A549 (cell line): ENCODE data around the gene ZDHHC19. TPM values are rescaled to one million over a fixed set of nuclear protein-coding genes. Genes with fewer than 3 reads are reported as not detected.

Source experiments
- ATAC-seq, 2 experiments: fragments of 200-7000 bp in 1 of 2; fragments of >200 bp in 1 of 2; cut with Nextera tagmentation in 1 of 2; cut with Tn5 transposase in 1 of 2; 3 replicates each; pipeline versions ENCODE4 v1.8.0 to v1.9.1; 2018 to 2020; ENCODE audit warnings: mild to moderate bottlenecking in 1 of 2, moderate library complexity in 1 of 2
- CTCF ChIA-PET: fragments of 300-600 bp; sonication (Branson Sonifier 250); formaldehyde crosslinking; extraction: SDS; loops from one replicate; lab custom pipeline; 2021; ENCODE audit warnings: antibody characterized with exemption, inconsistent platforms; lab: Yijun Ruan, JAX
- POLR2A ChIA-PET: fragments of 350-600 bp; formaldehyde crosslinking; extraction: SDS; loops from one replicate; lab custom pipeline; 2021; ENCODE audit warnings: antibody characterized with exemption, inconsistent platforms; lab: Yijun Ruan, JAX
- DNase-seq, 2 experiments: peaks; one replicate each; pipeline versions ENCODE4 v3.0.0 to v3.0.0-alpha.2; 2011 to 2016; ENCODE audit warnings: low read depth in 1 of 2, low spot score in 1 of 2
- FAIRE-seq: peaks from 2 replicates; lab custom pipeline; 2011; peaks lifted over from hg19 to GRCh38; lab: Jason Lieb, UNC
- H3K27ac ChIP-seq, 2 experiments: fragments of >200 bp; sonication (Bioruptor Twin); formaldehyde crosslinking; 3 replicates each; pipeline ENCODE4 v1.5.1; 2016 to 2017
- H3K4me1 ChIP-seq: fragments of >200 bp; sonication (Bioruptor Twin); formaldehyde crosslinking; 3 replicates; pipeline ENCODE4 v1.6.1; 2016
- H3K4me2 ChIP-seq: fragments of >200 bp; sonication (Bioruptor Twin); formaldehyde crosslinking; 3 replicates; pipeline ENCODE4 v1.6.1; 2016
- H3K4me3 ChIP-seq: fragments of >200 bp; sonication (Bioruptor Twin); formaldehyde crosslinking; 3 replicates; pipeline ENCODE4 v1.5.1; 2016
- H3K9me3 ChIP-seq: fragments of >200 bp; sonication (Bioruptor Twin); formaldehyde crosslinking; 3 replicates; pipeline ENCODE4 v1.6.1; 2016
- BHLHE40 ChIP-seq: IDR thresholded peaks from 2 replicates; pipeline ENCODE4 v1.6.1; 2012; ENCODE audit warnings: low read depth, low read length, inconsistent platforms
- CHD4 ChIP-seq: fragments of 200-600 bp; sonication (generic); IDR thresholded peaks from 2 replicates; pipeline ENCODE4 v1.6.1; 2016; ENCODE audit warnings: antibody characterized with exemption, mild to moderate bottlenecking, borderline replicate concordance
- CTCF ChIP-seq: fragments of >200 bp; sonication (Bioruptor Twin); formaldehyde crosslinking; IDR thresholded peaks from 3 replicates; pipeline ENCODE4 v1.5.1; 2016
- EHMT2 ChIP-seq: fragments of 200-600 bp; sonication (generic); IDR thresholded peaks from 2 replicates; pipeline ENCODE4 v1.6.1; 2016; ENCODE audit warnings: antibody characterized with exemption, low read depth, mild to moderate bottlenecking, moderate library complexity
- EP300 ChIP-seq, 2 experiments: fragments of >200 bp; sonication (Bioruptor Twin); formaldehyde crosslinking; IDR thresholded peaks; 2 replicates in 1 of 2; 3 replicates in 1 of 2; pipeline ENCODE4 v1.6.1; 2016 to 2017
- ESRRA ChIP-seq: fragments of 150-350 bp; IDR thresholded peaks from 2 replicates; pipeline ENCODE4 v1.6.1; 2014; ENCODE audit warnings: mild to moderate bottlenecking, low read length, borderline replicate concordance
- FOXS1 ChIP-seq: fragments of 250-450 bp; sonication (Bioruptor Pico); IDR thresholded peaks from 2 replicates; pipeline ENCODE4 v1.5.0; 2020; ENCODE audit warnings: mild to moderate bottlenecking, moderate library complexity
- GATA3 ChIP-seq: IDR thresholded peaks from 2 replicates; pipeline ENCODE4 v1.6.1; 2012; ENCODE audit warnings: borderline replicate concordance
- HOXA7 ChIP-seq: fragments of 250-450 bp; sonication (Bioruptor Pico); IDR thresholded peaks from 2 replicates; pipeline ENCODE4 v1.5.0; 2020; ENCODE audit warnings: mild to moderate bottlenecking, moderate library complexity
- HOXB13 ChIP-seq: fragments of 250-450 bp; sonication (Bioruptor Pico); IDR thresholded peaks from 2 replicates; pipeline ENCODE4 v1.5.0; 2020; ENCODE audit warnings: low read depth, mild to moderate bottlenecking, moderate library complexity
- KDM5A ChIP-seq: fragments of 200-600 bp; sonication (generic); IDR thresholded peaks from 2 replicates; pipeline ENCODE4 v1.6.1; 2016; ENCODE audit warnings: antibody characterized with exemption, mild to moderate bottlenecking
- MAFK ChIP-seq: fragments of 450-650 bp; IDR thresholded peaks from 2 replicates; pipeline ENCODE4 v1.6.1; 2014; ENCODE audit not compliant: partially characterized antibody
- NR3C1 ChIP-seq: fragments of >200 bp; sonication (Bioruptor Twin); formaldehyde crosslinking; IDR thresholded peaks from 3 replicates; pipeline ENCODE4 v1.6.1; 2017
- RAD21 ChIP-seq, 2 experiments: fragments of >200 bp in 1 of 2; sonication (Bioruptor Twin) in 1 of 2; formaldehyde crosslinking in 1 of 2; IDR thresholded peaks in 1 of 2; conservative IDR thresholded peaks in 1 of 2; 2 replicates in 1 of 2; 3 replicates in 1 of 2; pipeline ENCODE4 v1.6.1; 2012 to 2018; ENCODE audit warnings: inconsistent platforms in 1 of 2
- RARB ChIP-seq: fragments of 250-450 bp; sonication (Bioruptor Pico); IDR thresholded peaks from 2 replicates; pipeline ENCODE4 v1.8.0; 2021; ENCODE audit warnings: mild to moderate bottlenecking, moderate library complexity
- SREBF2 ChIP-seq: fragments of 450-650 bp; IDR thresholded peaks from 2 replicates; pipeline ENCODE4 v1.6.1; 2014; ENCODE audit warnings: mild to moderate bottlenecking, moderate library complexity
- ZSCAN20 ChIP-seq: fragments of 250-450 bp; sonication (Bioruptor Pico); IDR thresholded peaks from 2 replicates; pipeline ENCODE4 v1.8.0; 2022; ENCODE audit warnings: mild to moderate bottlenecking, moderate library complexity
- WGBS: methylation state at CpG from one replicate; pipeline ENCODE4 v1.1.6; 2017; ENCODE audit errors: missing lambda C conversion rate; 5-methylcytosine and 5-hydroxymethylcytosine counted together
- polyA plus RNA-seq, 4 experiments: library from polyadenylated mRNA; depleted of rRNA in 3 of 4; stranded (reverse); fragments of >200 nt; fragmentation: RNase III in 1 of 4; extraction: RNeasy Plus Mini Kit Qiagen cat#74134 plus additional on column Dnase treatment in 1 of 4; gene quantifications; 2 replicates in 3 of 4; 3 replicates in 1 of 4; pipeline ENCODE4 v1.2.3, GENCODE V29; 2011 to 2017
- TF ChIP-seq, protein P1 (sequence below): fragments of 150-350 bp; IDR thresholded peaks from 2 replicates; pipeline ENCODE4 v1.6.1; 2014; ENCODE audit warnings: low read depth, mild to moderate bottlenecking, low read length
- TF ChIP-seq, protein P2 (sequence below): fragments of 200-600 bp; sonication (generic); IDR thresholded peaks from 2 replicates; pipeline ENCODE4 v1.6.1; 2016; ENCODE audit warnings: antibody characterized with exemption, mild to moderate bottlenecking, moderate library complexity
- TF ChIP-seq, protein P3 (sequence below): IDR thresholded peaks from 2 replicates; pipeline ENCODE4 v1.6.1; 2012; ENCODE audit warnings: low read depth, borderline replicate concordance
- TF ChIP-seq, protein P4 (sequence below): fragments of >200 bp; sonication (Bioruptor Twin); formaldehyde crosslinking; IDR thresholded peaks from 3 replicates; pipeline ENCODE4 v1.6.1; 2016

ZDHHC19 gene
- polyA plus RNA-seq, 2 of the 4 experiments (the other 2 are of a cell fraction), result 0.15 TPM; not detected in 1

- TF ChIP-seq, protein P1, sequence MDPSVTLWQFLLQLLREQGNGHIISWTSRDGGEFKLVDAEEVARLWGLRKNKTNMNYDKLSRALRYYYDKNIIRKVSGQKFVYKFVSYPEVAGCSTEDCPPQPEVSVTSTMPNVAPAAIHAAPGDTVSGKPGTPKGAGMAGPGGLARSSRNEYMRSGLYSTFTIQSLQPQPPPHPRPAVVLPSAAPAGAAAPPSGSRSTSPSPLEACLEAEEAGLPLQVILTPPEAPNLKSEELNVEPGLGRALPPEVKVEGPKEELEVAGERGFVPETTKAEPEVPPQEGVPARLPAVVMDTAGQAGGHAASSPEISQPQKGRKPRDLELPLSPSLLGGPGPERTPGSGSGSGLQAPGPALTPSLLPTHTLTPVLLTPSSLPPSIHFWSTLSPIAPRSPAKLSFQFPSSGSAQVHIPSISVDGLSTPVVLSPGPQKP, result no peak
- TF ChIP-seq, protein P2, sequence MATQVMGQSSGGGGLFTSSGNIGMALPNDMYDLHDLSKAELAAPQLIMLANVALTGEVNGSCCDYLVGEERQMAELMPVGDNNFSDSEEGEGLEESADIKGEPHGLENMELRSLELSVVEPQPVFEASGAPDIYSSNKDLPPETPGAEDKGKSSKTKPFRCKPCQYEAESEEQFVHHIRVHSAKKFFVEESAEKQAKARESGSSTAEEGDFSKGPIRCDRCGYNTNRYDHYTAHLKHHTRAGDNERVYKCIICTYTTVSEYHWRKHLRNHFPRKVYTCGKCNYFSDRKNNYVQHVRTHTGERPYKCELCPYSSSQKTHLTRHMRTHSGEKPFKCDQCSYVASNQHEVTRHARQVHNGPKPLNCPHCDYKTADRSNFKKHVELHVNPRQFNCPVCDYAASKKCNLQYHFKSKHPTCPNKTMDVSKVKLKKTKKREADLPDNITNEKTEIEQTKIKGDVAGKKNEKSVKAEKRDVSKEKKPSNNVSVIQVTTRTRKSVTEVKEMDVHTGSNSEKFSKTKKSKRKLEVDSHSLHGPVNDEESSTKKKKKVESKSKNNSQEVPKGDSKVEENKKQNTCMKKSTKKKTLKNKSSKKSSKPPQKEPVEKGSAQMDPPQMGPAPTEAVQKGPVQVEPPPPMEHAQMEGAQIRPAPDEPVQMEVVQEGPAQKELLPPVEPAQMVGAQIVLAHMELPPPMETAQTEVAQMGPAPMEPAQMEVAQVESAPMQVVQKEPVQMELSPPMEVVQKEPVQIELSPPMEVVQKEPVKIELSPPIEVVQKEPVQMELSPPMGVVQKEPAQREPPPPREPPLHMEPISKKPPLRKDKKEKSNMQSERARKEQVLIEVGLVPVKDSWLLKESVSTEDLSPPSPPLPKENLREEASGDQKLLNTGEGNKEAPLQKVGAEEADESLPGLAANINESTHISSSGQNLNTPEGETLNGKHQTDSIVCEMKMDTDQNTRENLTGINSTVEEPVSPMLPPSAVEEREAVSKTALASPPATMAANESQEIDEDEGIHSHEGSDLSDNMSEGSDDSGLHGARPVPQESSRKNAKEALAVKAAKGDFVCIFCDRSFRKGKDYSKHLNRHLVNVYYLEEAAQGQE, result no peak
- TF ChIP-seq BHLHE40, result no peak
These were observed 18.0 kb downstream of the ZDHHC19 start (continued) for GRCh38 chr3:196193133-196193735.

DNA sequence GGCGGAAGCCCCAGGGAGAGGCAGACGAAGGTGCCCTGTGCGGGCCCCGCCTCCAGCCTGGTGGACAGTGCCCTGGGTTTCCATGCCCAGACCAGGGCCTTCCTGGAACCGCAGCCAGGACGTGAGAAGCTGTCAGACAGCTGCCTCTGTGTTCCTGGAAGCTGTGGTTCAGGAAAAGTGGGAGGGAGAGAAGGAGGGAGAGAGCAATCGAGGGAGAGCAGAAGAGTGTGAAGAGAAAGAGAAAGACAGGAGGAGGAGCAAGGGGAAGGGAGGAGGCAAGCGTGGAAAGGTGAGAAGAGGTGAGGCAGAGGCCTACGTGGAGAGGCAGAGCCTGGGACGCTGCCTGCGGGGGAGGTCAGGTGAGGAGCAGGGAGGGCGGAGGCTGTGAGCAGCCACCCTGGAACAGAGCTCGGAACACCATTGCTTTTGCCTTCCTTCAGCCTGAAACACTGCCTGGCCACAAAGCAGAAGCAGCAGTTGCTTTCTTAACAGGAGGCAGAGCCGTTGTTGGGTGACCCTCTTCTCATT lies 18.6 kb downstream of the ZDHHC19 start:
- H3K4me3 ChIP-seq, result no peak overlapping the region
- DNase-seq (no peak), FAIRE-seq (no peak), ATAC-seq (no peak)
- WGBS, result 82% methylated on average over 10 of the region's 14 CpGs
- CTCF ChIA-PET, result interaction anchor here (1.8 kb wide), 1 partner anchor 171 kb away, joined by 6 read pairs; no protein-coding TSS in a partner anchor
- no peak for TF ChIP-seq ESRRA
- TF ChIP-seq RARB, result no peak
- no peak for TF ChIP-seq HOXA7
- TF ChIP-seq EP300 (IDR thresholded peaks at IDR 0.05), result no peak
- TF ChIP-seq CHD4, result no peak
- no peak for TF ChIP-seq NR3C1
- TF ChIP-seq RAD21 (conservative IDR thresholded peaks at IDR 0.05 in 1 of 2, IDR thresholded peaks at IDR 0.05 in 1 of 2), result no peak
- TF ChIP-seq FOXS1, result no peak
- no peak for TF ChIP-seq MAFK
- TF ChIP-seq, protein P3, sequence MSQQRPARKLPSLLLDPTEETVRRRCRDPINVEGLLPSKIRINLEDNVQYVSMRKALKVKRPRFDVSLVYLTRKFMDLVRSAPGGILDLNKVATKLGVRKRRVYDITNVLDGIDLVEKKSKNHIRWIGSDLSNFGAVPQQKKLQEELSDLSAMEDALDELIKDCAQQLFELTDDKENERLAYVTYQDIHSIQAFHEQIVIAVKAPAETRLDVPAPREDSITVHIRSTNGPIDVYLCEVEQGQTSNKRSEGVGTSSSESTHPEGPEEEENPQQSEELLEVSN, result no peak
- no peak for TF ChIP-seq KDM5A
- TF ChIP-seq GATA3, result no peak
- no peaks in the 10 kb centered on the region for H3K4me1 ChIP-seq
- POLR2A ChIA-PET, result no interaction called here
- H3K27ac ChIP-seq, result no peak overlapping the region
- no peaks in the 10 kb centered on the region for H3K9me3 ChIP-seq
- no peak overlapping the region for H3K4me2 ChIP-seq

- H3K27ac ChIP-seq, result no peak overlapping the region
- H3K4me3 ChIP-seq, result no peak overlapping the region
- no peak overlapping the region for H3K4me2 ChIP-seq
- no peaks in the 10 kb centered on the region for H3K4me1 ChIP-seq
- H3K9me3 ChIP-seq, result no peaks in the 10 kb centered on the region
- FAIRE-seq, result no peak
- CTCF ChIA-PET, result interaction anchor here (1.8 kb wide), 1 partner anchor 170 kb away, joined by 6 read pairs; no protein-coding TSS in a partner anchor
- WGBS, result 83% methylated on average over 11 of the region's 11 CpGs
- ATAC-seq, result no peak
- no peak for DNase-seq
- POLR2A ChIA-PET, result no interaction called here
- TF ChIP-seq KDM5A (no peak), RAD21 (conservative IDR thresholded peaks at IDR 0.05 in 1 of 2, IDR thresholded peaks at IDR 0.05 in 1 of 2) (no peak), EHMT2 (no peak), HOXB13 (no peak), EP300 (IDR thresholded peaks at IDR 0.05) (no peak), SREBF2 (no peak), CTCF (no peak), ZSCAN20 (CRISPR knock-in tag) (no peak), GATA3 (no peak), HOXA7 (no peak)
- TF ChIP-seq, protein P2, result no peak
- TF ChIP-seq, protein P4, sequence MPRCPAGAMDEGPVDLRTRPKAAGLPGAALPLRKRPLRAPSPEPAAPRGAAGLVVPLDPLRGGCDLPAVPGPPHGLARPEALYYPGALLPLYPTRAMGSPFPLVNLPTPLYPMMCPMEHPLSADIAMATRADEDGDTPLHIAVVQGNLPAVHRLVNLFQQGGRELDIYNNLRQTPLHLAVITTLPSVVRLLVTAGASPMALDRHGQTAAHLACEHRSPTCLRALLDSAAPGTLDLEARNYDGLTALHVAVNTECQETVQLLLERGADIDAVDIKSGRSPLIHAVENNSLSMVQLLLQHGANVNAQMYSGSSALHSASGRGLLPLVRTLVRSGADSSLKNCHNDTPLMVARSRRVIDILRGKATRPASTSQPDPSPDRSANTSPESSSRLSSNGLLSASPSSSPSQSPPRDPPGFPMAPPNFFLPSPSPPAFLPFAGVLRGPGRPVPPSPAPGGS, result no peak
These were observed 19.1 kb downstream of the ZDHHC19 start for GRCh38 chr3:196192036-196192523.
